Muscle layer of colon (tissue), 2 donors: Measurements from ENCODE around the gene PRPH.
"Not testable (repeated sequence)": the region's sequence is repeated elsewhere in the genome, so short reads cannot be mapped to it uniquely, and the experiment has no call there.

ENCODE experiments used
- H3K27ac ChIP-seq: one replicate; pipeline ENCODE4 v1.7.0; 2013; ENCODE audit warnings: low read depth, mild to moderate bottlenecking, low read length, moderate library complexity
- H3K27me3 ChIP-seq, 2 donors: one replicate each; pipeline ENCODE4 v1.7.0; 2013; ENCODE audit warnings: low read length in 2 of 2, mild to moderate bottlenecking in 2 of 2; ENCODE audit not compliant: insufficient read depth in 2 of 2, control insufficient read depth in 1 of 2
- H3K36me3 ChIP-seq: one replicate; pipeline ENCODE4 v1.7.0; 2013; ENCODE audit warnings: mild to moderate bottlenecking, low read length; ENCODE audit not compliant: insufficient read depth
- H3K4me1 ChIP-seq: one replicate; pipeline ENCODE4 v1.7.0; 2013; ENCODE audit warnings: mild to moderate bottlenecking, low read length; ENCODE audit not compliant: insufficient read depth
- H3K4me3 ChIP-seq, 2 donors: one replicate each; pipeline ENCODE4 v1.7.0; 2013; ENCODE audit warnings: low read length in 2 of 2, low read depth in 1 of 2, mild to moderate bottlenecking in 1 of 2, moderate library complexity in 1 of 2
- H3K9ac ChIP-seq: one replicate; pipeline ENCODE4 v1.7.0; 2013; ENCODE audit warnings: low read length
- H3K9me3 ChIP-seq: one replicate; pipeline ENCODE4 v1.7.0; 2013; ENCODE audit warnings: mild to moderate bottlenecking, low read length
- donor health status: abdominal sarcoma.
- donor health status: Adenocarcinoma of cecum.

Gene PRPH

DNA sequence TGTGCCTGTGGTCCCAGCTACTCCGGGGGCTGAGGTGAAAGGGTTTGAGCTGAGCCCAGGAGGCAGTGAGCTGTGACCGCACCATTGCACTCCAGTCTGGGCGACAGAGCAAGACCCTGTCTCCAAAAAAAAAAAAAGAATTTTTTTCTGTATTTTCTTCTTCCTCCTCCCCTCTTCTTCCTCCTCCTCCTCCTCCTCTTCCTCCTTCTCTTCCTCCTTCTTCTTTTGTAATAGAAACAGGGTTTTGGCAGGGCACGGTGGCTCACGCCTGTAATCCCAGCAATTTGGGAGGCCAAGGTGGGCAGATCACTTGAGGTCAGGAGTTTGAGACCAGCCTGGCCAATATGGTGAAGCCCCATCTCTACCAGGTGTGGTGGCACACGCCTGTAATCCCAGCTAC is 14.4 kb upstream of the PRPH start:
- H3K4me3 ChIP-seq, H3K27me3 ChIP-seq, H3K9ac ChIP-seq, H3K9me3 ChIP-seq, H3K4me1 ChIP-seq, H3K36me3 ChIP-seq, H3K27ac ChIP-seq: not testable (repeated sequence)

DNA sequence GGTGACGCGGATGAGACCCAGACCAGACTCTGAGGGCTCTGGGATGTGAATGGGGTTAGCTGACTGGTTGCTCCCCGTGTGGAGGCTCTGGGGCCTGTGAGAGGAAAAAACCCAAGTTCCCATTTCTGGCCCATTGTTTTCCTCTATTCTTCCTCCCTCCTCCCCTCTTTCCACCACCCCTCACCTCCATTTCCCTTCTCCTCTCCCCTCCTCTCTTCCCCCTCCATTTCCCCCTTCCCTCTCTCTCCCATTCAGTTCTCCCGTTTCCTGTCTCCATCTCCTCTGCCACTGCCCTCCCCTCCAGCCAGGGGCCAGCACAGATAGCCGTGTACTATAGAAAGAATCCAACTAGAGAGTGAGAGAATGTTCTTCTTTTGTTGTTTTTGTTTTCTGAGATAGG is 12.6 kb upstream of the PRPH start:
- H3K4me1 ChIP-seq: no peaks in the 10 kb centered on the region
- H3K36me3 ChIP-seq: no peaks in the 10 kb centered on the region
- H3K27me3 ChIP-seq: peaks cover 0 to 8% of the 10 kb centered on the region in 2 donors
- no peak overlapping the region for H3K4me3 ChIP-seq
- H3K9me3 ChIP-seq: no peaks in the 10 kb centered on the region
- no peak overlapping the region for H3K27ac ChIP-seq
- no peak overlapping the region for H3K9ac ChIP-seq

DNA sequence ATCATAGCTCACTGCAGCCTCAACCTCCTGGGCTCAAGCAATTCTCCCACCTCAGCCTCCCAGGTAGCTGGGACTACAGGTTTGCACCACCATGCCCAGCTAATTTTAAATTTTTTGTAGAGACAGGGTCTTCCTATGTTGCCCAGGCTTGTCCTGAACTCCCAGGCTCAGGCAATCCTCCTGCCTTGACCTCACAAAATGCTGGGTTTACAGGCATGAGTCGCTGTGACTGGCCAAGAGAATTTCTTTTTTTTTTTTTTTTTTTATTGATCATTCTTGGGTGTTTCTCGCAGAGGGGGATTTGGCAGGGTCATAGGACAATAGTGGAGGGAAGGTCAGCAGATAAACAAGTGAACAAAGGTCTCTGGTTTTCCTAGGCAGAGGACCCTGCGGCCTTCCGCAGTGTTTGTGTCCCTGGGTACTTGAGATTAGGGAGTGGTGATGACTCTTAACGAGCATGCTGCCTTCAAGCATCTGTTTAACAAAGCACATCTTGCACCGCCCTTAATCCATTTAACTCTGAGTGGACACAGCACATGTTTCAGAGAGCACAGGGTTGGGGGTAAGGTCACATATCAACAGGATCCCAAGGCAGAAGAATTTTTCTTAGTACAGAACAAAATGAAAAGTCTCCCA is 12.1 kb upstream of the PRPH start:
- H3K36me3 ChIP-seq, H3K4me1 ChIP-seq, H3K4me3 ChIP-seq: not testable (repeated sequence)

DNA sequence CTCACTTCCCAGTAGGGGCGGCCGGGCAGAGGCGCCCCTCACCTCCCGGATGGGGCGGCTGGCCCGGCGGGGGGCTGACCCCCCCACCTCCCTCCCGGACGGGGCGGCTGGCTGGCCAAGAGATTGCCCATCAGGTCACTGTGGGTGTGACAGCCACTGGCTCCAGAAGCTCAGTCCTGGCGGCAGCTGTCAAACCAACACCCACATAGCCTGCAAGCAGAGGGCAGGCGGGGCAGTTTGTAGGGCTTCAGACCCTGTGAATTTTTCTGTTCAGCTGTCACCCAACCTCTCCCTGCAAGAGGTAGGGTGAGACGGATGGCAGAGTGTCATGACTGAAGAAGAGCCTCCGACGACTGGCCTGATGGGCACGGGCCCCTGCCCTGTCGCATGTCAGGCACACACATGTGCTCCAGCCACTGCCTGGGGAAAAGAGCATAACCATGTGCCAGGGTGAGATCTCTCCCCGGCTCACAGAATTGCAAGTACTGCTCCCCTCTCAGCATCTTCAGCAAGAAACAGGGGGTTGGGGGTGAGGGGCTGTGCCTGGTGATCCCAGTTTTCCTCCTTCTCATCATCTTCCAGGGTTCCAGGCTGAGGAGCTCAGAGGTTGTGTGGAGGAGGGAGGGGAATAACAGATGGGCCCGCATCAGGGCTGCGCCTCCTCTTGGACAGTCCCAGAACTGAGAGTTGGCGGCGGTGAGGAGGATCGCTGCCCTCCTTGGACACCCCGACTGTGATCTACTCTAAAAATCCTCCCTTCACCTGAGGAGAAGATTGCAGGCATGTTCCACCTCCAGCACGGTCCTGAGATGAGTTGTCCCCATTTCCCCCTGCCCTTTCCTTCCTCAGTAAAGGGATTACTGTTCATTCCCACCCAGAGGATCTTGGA is 11.2 kb upstream of the PRPH start:
- no peak overlapping the region for H3K4me3 ChIP-seq
- no peaks in the 10 kb centered on the region for H3K36me3 ChIP-seq
- no peaks in the 10 kb centered on the region for H3K4me1 ChIP-seq
- H3K27me3 ChIP-seq: peaks cover 4 to 8% of the 10 kb centered on the region in 2 donors
- no peak overlapping the region for H3K27ac ChIP-seq
- H3K9ac ChIP-seq: no peak overlapping the region
- no peaks in the 10 kb centered on the region for H3K9me3 ChIP-seq

More for the DNA sequence above, 12.1 kb upstream of the PRPH start:
- not testable (repeated sequence) for H3K27me3 ChIP-seq, H3K9me3 ChIP-seq, H3K9ac ChIP-seq, H3K27ac ChIP-seq

DNA sequence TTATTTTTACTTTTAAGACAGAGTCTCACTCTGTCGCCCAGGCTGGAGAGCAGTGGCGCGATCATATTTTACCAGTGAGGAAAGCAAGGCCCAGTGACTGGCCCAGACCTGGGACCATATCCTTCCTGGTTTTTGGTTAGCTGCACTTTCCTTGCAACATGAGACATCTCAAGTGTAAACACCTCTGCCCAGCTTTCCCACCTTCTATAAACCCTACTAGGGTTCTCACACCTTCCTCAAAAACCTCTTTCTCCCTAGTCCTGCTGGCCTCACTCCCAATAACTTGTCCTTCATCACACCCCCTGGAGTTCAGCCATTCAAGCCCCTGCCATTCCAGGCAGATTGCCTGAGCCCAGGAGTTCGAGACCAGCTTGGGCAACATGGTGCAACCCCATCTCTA is 10.3 kb upstream of the PRPH start:
- H3K36me3 ChIP-seq: no peaks in the 10 kb centered on the region
- no peaks in the 10 kb centered on the region for H3K4me1 ChIP-seq
- no peak overlapping the region for H3K27ac ChIP-seq
- no peak overlapping the region for H3K4me3 ChIP-seq
- H3K9ac ChIP-seq: no peak overlapping the region
- peaks cover 4 to 13% of the 10 kb centered on the region in 2 donors for H3K27me3 ChIP-seq
- no peaks in the 10 kb centered on the region for H3K9me3 ChIP-seq

DNA sequence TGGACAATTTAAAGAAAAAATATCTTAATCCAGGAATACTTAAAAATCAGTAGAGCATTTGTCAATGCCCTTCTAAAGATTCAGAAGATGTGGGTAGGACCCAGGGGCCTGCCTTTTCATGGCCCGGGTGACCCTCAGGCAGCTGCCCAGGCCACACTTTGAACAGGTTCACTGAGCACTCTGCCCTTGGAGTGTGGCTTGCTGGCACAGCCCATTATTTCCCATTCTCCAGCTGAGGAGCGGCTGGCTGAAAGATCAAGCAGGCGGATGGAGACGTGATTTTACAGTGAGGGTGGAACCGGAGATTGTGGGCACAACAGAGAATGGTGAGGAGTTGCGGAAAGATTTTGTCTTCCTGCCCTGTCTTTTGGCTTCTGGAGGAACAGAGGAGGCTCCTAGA is 7.1 kb upstream of the PRPH start:
- Histone ChIP-seq H3K4me3 (no peak overlapping the region), H3K27me3 (peaks cover 4 to 13% of the 10 kb centered on the region in 2 donors), H3K9me3 (no peaks in the 10 kb centered on the region), H3K27ac (no peak overlapping the region), H3K9ac (no peak overlapping the region), H3K36me3 (no peaks in the 10 kb centered on the region), H3K4me1 (no peaks in the 10 kb centered on the region)

DNA sequence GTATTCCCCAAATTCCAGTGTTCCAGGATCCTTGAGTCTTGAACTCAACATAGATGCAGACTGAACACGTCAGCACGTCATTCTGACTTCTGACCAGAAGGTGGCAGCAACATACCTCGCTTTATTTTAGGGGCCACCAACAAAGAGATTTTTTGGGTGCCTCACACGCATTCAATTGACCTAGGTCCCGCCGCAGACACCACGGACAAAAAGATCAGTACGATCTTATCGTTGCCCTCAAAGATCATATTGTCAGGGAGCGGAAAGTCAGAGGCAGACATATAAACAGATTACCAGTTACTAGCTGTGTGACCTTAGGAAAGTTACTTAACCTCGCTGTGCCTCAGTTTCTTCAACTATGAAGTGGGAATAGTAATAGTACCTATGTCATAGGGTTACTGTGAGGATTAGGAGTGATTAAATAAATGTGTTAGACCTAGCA is 6.5 kb upstream of the PRPH start:
- Histone ChIP-seq H3K9ac (no peak overlapping the region), H3K36me3 (no peaks in the 10 kb centered on the region), H3K4me3 (no peak overlapping the region), H3K27ac (no peak overlapping the region), H3K9me3 (no peaks in the 10 kb centered on the region), H3K27me3 (peaks cover 4 to 13% of the 10 kb centered on the region in 2 donors), H3K4me1 (no peaks in the 10 kb centered on the region)

DNA sequence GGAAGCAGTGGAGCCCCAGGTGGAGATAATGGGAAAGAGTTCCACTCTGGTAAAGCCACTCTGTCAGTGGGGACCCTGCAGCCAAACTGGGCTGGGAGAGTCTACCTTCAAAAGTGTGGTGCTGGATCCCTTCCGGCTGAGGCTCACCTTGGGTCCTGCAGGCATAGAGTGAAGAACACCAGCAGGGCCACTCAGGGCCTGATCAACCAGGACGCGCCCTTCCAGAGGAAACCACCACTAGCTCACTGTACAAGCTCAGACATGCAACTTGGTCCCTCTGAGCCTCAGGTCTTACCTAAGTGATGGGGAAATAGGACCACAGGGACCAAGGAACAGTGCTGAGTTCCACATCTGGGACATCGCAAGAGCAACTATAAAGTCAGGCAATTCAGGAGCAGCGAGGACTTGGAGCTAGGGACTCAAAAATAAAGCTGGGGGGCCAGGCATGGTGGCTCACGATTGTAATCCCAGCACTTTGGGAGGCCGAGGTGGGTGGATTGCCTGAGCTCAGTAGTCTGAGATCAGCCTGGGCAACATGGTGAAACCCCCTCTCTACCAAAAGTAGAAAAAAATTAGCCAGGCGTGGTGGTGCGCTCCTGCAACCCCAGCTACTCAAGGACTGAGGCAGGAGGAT is 5.9 kb upstream of the PRPH start:
- no peak overlapping the region for H3K27ac ChIP-seq
- H3K9ac ChIP-seq: no peak overlapping the region
- no peaks in the 10 kb centered on the region for H3K4me1 ChIP-seq
- no peak overlapping the region for H3K4me3 ChIP-seq
- peaks cover 4 to 8% of the 10 kb centered on the region in 2 donors for H3K27me3 ChIP-seq
- no peaks in the 10 kb centered on the region for H3K9me3 ChIP-seq
- no peaks in the 10 kb centered on the region for H3K36me3 ChIP-seq

DNA sequence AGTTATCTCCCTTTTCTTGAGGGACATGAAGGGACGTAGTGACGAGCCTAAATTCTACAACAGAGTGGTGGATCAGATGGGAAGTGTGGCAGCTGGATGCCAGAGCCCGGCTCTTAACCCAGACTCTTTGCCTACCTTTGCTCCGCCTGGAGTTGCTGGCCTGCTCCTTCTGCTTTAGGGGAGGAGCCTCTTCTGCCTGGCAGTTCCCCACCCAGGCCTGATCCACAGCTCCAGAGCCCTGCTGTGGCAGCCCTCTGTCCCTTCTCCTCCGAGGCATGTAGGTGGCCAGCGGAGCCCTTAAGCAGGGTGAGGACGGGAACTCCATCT is 2.3 kb upstream of the PRPH start:
- no peaks in the 10 kb centered on the region for H3K36me3 ChIP-seq
- no peak overlapping the region for H3K9ac ChIP-seq
- no peaks in the 10 kb centered on the region for H3K9me3 ChIP-seq
- peaks cover 13% of the 10 kb centered on the region for H3K4me1 ChIP-seq
- H3K4me3 ChIP-seq: no peak overlapping the region
- peaks cover 29 to 39% of the 10 kb centered on the region in 2 donors for H3K27me3 ChIP-seq
- H3K27ac ChIP-seq: no peak overlapping the region

DNA sequence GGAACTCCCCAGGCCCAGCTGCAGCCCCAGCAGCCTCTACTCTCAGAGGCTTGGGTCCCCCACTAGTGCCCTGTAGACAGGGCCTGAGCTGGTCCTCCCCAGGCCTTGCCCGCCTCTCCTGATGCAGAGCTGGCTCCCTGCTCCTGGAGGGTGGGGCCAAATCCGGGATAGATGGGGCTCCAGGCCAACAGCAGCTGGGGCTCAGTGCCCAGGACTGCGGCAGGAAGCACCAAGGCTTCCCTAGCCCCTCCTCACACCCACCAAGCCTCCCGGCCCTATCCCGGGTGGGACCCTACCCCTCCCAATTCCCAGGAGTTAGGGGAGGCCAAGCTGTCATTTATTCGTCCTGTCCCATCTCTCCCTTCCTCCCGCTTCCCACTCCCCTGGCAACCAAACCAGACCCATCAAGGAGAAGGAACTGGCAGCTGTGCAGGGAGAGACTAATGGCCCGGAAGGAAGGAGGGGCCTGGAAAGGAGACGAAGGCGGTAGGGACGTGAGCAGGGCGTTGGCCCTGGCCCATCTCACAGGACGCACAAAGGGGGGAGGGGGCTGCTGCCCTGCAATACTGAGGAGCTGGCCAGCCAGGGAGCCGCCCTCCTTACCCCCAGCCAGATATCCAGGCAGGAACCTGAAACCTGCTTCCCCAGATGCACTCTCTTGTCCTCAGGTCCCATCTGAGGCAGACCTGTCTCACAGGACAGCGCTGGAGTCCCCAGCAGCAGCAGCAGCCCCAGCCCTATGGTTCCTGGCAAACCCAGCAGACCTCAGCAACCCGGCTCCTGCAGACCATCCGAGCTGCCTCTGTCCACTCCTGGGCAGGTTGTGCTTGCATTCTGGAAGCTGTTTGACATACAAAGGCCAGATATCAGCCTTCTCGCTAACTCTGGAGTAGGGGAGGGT is 1.6 kb upstream of the PRPH start:
- Histone ChIP-seq H3K27me3 (peaks cover 32 to 45% of the 10 kb centered on the region in 2 donors), H3K4me3 (peak overlapping the region in 1 of 2 donors; percentile 16), H3K27ac (no peak overlapping the region), H3K9me3 (no peaks in the 10 kb centered on the region), H3K4me1 (peaks cover 13% of the 10 kb centered on the region), H3K9ac (no peak overlapping the region), H3K36me3 (no peaks in the 10 kb centered on the region)
